MM.1S (cell line): ENCODE results near the gene KIAA0513.

ENCODE experiments used
- DNase-seq: peaks from one replicate; pipeline ENCODE4 v3.0.0-alpha.2; 2015
- H2AFZ ChIP-seq: fragments of 300-600 bp; sonication (generic); 2 replicates; pipeline ENCODE4 v1.6.0; 2016; ENCODE audit warnings: antibody characterized with exemption, low read length
- H3F3A ChIP-seq: fragments of 300-600 bp; sonication (generic); 2 replicates; pipeline ENCODE4 v1.6.1; 2016; ENCODE audit warnings: mild to moderate bottlenecking, antibody characterized with exemption, low read length, moderate library complexity, mixed read lengths; ENCODE audit not compliant: insufficient read depth
- H3K27ac ChIP-seq: fragments of 300-600 bp; sonication (generic); 2 replicates; pipeline ENCODE4 v1.5.1; 2016; ENCODE audit warnings: mild to moderate bottlenecking, low read length
- H3K27me3 ChIP-seq: fragments of 300-600 bp; sonication (generic); replicated peaks from 2 replicates; pipeline ENCODE4 v1.6.0; 2016; ENCODE audit warnings: low read length; ENCODE audit not compliant: insufficient read depth
- H3K36me3 ChIP-seq: fragments of 300-600 bp; sonication (generic); replicated peaks from 2 replicates; pipeline ENCODE4 v1.6.1; 2016; ENCODE audit warnings: mild to moderate bottlenecking, low read length, mixed read lengths; ENCODE audit not compliant: insufficient read depth
- H3K4me1 ChIP-seq: fragments of 300-600 bp; sonication (generic); 2 replicates; pipeline ENCODE4 v1.6.1; 2016; ENCODE audit warnings: low read length, mixed read lengths
- H3K4me2 ChIP-seq: fragments of 300-600 bp; sonication (generic); 2 replicates; pipeline ENCODE4 v1.6.0; 2016; ENCODE audit warnings: low read depth, low read length
- H3K4me3 ChIP-seq: fragments of 300-600 bp; sonication (generic); 2 replicates; pipeline ENCODE4 v1.5.1; 2016; ENCODE audit warnings: low read length, mixed read lengths
- H3K79me2 ChIP-seq: fragments of 300-600 bp; sonication (generic); 2 replicates; pipeline ENCODE4 v1.6.1; 2016; ENCODE audit warnings: mixed run types, low read length, mixed read lengths
- H3K9ac ChIP-seq: fragments of 300-600 bp; sonication (generic); 2 replicates; pipeline ENCODE4 v1.6.1; 2016; ENCODE audit warnings: low read length, mixed read lengths
- H3K9me2 ChIP-seq: fragments of 300-600 bp; sonication (generic); replicated peaks from 2 replicates; pipeline ENCODE4 v1.6.1; 2016; ENCODE audit warnings: mild to moderate bottlenecking, low read length, mixed read lengths; ENCODE audit not compliant: insufficient read depth
- H3K9me3 ChIP-seq: fragments of 300-600 bp; sonication (generic); replicated peaks from 2 replicates; pipeline ENCODE4 v1.6.1; 2016; ENCODE audit warnings: mild to moderate bottlenecking, low read length, mixed read lengths; ENCODE audit not compliant: insufficient read depth
- H4K20me1 ChIP-seq: fragments of 300-600 bp; sonication (generic); 2 replicates; pipeline ENCODE4 v1.6.1; 2016; ENCODE audit warnings: mild to moderate bottlenecking, low read length, moderate library complexity, mixed read lengths; ENCODE audit not compliant: insufficient read depth
- CTCF ChIP-seq: fragments of 300-600 bp; sonication (generic); IDR thresholded peaks from 2 replicates; pipeline ENCODE4 v1.5.1; 2016; ENCODE audit warnings: antibody characterized with exemption, low read length, mixed read lengths
- EZH2 ChIP-seq: fragments of 300-600 bp; sonication (generic); optimal IDR thresholded peaks from 2 replicates; pipeline ENCODE3; 2017; ENCODE audit warnings: low read depth, mild to moderate bottlenecking, antibody characterized with exemption, low read length, mixed read lengths
- EZH2phosphoT487 ChIP-seq: fragments of 300-600 bp; sonication (generic); IDR thresholded peaks from 2 replicates; pipeline ENCODE4 v1.6.1; 2018; ENCODE audit warnings: antibody characterized with exemption, low read length

The KIAA0513 gene

GRCh38 chr16:85078226-85078625 lies 50.6 kb downstream of the KIAA0513 start:
- no peak for TF ChIP-seq EZH2
- TF ChIP-seq CTCF = no peak
- no peak for TF ChIP-seq EZH2phosphoT487
- H4K20me1 ChIP-seq = no peaks in the 10 kb centered on the region
- H3K27me3 ChIP-seq = no peaks in the 10 kb centered on the region
- H3K79me2 ChIP-seq = no peaks in the 10 kb centered on the region
- H3K9me3 ChIP-seq = no peaks in the 10 kb centered on the region
- no peak overlapping the region for H3K27ac ChIP-seq
- H2AFZ ChIP-seq = no peak overlapping the region
- DNase-seq = no peak
- H3K9me2 ChIP-seq = no peaks in the 10 kb centered on the region
- H3K4me2 ChIP-seq = no peak overlapping the region
- no peaks in the 10 kb centered on the region for H3F3A ChIP-seq
- no peaks in the 10 kb centered on the region for H3K4me1 ChIP-seq
- H3K4me3 ChIP-seq = no peak overlapping the region
- H3K9ac ChIP-seq = no peak overlapping the region
- H3K36me3 ChIP-seq = no peaks in the 10 kb centered on the region

- H3K4me1 ChIP-seq = no peaks in the 10 kb centered on the region
- H3K27ac ChIP-seq = no peak overlapping the region
- no peaks in the 10 kb centered on the region for H3K9me2 ChIP-seq
- H3F3A ChIP-seq = no peaks in the 10 kb centered on the region
- no peaks in the 10 kb centered on the region for H3K27me3 ChIP-seq
- no peak overlapping the region for H3K4me2 ChIP-seq
- TF ChIP-seq EZH2phosphoT487 = no peak
- TF ChIP-seq EZH2 = no peak
- TF ChIP-seq CTCF = no peak
- no peak overlapping the region for H3K9ac ChIP-seq
- no peak for DNase-seq
- H3K4me3 ChIP-seq = no peak overlapping the region
- H2AFZ ChIP-seq = no peak overlapping the region
- no peaks in the 10 kb centered on the region for H3K79me2 ChIP-seq
- H3K9me3 ChIP-seq = no peaks in the 10 kb centered on the region
- no peaks in the 10 kb centered on the region for H4K20me1 ChIP-seq
- no peaks in the 10 kb centered on the region for H3K36me3 ChIP-seq
Measured at GRCh38 chr16:85078952-85079351, 51.4 kb downstream of the KIAA0513 start.

GRCh38 chr16:85079785-85080570 lies 52.4 kb downstream of the KIAA0513 start:
- TF ChIP-seq EZH2phosphoT487 (no peak), EZH2 (no peak), CTCF (no peak)
- H3K36me3 ChIP-seq = no peaks in the 10 kb centered on the region

More at GRCh38 chr16:85079785-85080570, 52.4 kb downstream of the KIAA0513 start:
- Histone ChIP-seq H3K79me2 (no peaks in the 10 kb centered on the region), H3K9me2 (no peaks in the 10 kb centered on the region), H3K9me3 (no peaks in the 10 kb centered on the region), H3K27me3 (no peaks in the 10 kb centered on the region), H2AFZ (no peak overlapping the region), H4K20me1 (no peaks in the 10 kb centered on the region), H3F3A (no peaks in the 10 kb centered on the region), H3K9ac (no peak overlapping the region), H3K27ac (no peak overlapping the region), H3K4me1 (no peaks in the 10 kb centered on the region), H3K4me3 (no peak overlapping the region), H3K4me2 (no peak overlapping the region)
- no peak for DNase-seq
